GM21717 (cell line): ENCODE data around the gene SLC25A33.
"Not testable (repeated sequence)": the region's sequence is repeated elsewhere in the genome, so short reads cannot be mapped to it uniquely, and the experiment has no call there.

Source experiments
- ATAC-seq: cut with Tn5 transposase; IDR thresholded peaks from one replicate; pipeline ENCODE4 v1.9.1; 2021; ENCODE audit warnings: mild to moderate bottlenecking, moderate library complexity; ENCODE audit not compliant: unreplicated experiment

Gene SLC25A33

GRCh38 chr1:9618909-9619679 is 79.8 kb downstream of the SLC25A33 start:
- ATAC-seq: no peak

GRCh38 chr1:9621032-9621431 is 81.8 kb downstream of the SLC25A33 start:
- ATAC-seq: no peak

GRCh38 chr1:9624081-9624480 is 84.8 kb downstream of the SLC25A33 start:
- no peak for ATAC-seq

- ATAC-seq: not testable (repeated sequence)
Observed at GRCh38 chr1:9625030-9625429, 85.8 kb downstream of the SLC25A33 start.

GRCh38 chr1:9626201-9626608 is 86.9 kb downstream of the SLC25A33 start:
- peak; percentile 40 for ATAC-seq

- peak; percentile 21 for ATAC-seq
Observed at GRCh38 chr1:9628541-9629444, 89.5 kb downstream of the SLC25A33 start.

GRCh38 chr1:9629445-9630201 is 90.4 kb downstream of the SLC25A33 start:
- ATAC-seq: peak; percentile 29

- ATAC-seq: no peak
Observed at GRCh38 chr1:9630331-9631111, 91.3 kb downstream of the SLC25A33 start.

- no peak for ATAC-seq
Observed at GRCh38 chr1:9631613-9632012, 92.3 kb downstream of the SLC25A33 start.

GRCh38 chr1:9633493-9633892 is 94.2 kb downstream of the SLC25A33 start:
- ATAC-seq: no peak

GRCh38 chr1:9634582-9634981 is 95.3 kb downstream of the SLC25A33 start:
- no peak for ATAC-seq
